GM12864 (cell line): ENCODE data around the gene ZNF384.

Experiments
- DNase-seq: peaks from one replicate; pipeline ENCODE4 v3.0.0-alpha.2; 2011; ENCODE audit warnings: low read depth
- H3K4me3 ChIP-seq: 2 replicates; pipeline ENCODE4 v1.5.1; 2011; ENCODE audit warnings: mild to moderate bottlenecking, low read depth, low read length, control low read depth
- TF ChIP-seq, protein P1 (sequence below): IDR thresholded peaks from 2 replicates; pipeline ENCODE4 v1.5.1; 2011; ENCODE audit warnings: low read depth, mild to moderate bottlenecking, moderate library complexity, low read length, control low read depth, inconsistent platforms; ENCODE audit errors: missing control alignments

ZNF384 gene

DNA sequence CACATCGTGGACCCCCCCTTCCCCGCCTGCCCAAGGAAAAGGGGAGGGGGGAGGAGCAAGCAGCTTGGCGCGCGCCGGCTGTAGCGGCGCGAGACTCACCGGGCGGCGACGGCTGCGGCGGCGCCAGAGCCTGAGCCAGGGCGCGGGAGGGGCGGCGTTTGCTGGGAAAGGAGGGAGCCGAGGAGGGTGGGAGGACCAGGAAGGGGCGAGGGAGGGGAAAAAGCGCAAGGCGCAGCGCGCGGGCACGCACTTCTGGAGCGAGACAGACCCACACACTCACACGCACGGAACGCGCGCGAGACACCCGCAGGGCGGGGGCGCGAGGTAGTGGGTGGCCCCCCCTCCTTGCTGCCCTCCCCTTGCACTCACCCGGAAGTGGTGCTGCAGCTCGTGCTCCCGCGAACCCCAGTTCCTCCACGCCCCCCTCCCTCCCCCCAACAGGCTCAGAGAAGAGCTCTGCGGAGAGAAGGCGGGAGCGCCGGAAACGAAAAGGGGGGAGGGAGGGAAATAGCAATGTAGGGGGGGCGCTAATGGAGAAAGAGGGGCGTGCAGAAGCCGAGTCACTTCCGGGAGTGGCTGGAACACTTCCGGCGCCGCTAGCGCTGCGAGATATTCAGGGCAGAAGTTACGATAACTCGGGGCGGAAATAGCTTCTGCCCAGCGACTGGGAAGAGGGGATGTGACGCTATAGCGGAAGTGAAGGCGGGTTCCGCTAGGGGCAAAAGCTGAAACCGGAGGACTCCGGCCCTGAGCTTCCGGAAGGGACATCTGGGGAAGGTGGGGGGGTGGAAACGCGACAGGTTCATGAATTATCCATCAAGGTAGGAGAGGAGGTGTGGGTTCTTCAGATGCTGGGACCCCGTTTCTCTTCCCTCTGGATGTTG is at the start of gene ZNF384:
Gene ZNF384 (minus strand): TSS at position 377 of the 884 bp plus-strand sequence. CDS start 9,855 bp downstream, outside the sequence.
- TF ChIP-seq, protein P1, sequence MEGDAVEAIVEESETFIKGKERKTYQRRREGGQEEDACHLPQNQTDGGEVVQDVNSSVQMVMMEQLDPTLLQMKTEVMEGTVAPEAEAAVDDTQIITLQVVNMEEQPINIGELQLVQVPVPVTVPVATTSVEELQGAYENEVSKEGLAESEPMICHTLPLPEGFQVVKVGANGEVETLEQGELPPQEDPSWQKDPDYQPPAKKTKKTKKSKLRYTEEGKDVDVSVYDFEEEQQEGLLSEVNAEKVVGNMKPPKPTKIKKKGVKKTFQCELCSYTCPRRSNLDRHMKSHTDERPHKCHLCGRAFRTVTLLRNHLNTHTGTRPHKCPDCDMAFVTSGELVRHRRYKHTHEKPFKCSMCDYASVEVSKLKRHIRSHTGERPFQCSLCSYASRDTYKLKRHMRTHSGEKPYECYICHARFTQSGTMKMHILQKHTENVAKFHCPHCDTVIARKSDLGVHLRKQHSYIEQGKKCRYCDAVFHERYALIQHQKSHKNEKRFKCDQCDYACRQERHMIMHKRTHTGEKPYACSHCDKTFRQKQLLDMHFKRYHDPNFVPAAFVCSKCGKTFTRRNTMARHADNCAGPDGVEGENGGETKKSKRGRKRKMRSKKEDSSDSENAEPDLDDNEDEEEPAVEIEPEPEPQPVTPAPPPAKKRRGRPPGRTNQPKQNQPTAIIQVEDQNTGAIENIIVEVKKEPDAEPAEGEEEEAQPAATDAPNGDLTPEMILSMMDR: no peak
- peak; percentile 99 for DNase-seq
- peak within 1 kb of the TSS; percentile 98 for H3K4me3 ChIP-seq

DNA sequence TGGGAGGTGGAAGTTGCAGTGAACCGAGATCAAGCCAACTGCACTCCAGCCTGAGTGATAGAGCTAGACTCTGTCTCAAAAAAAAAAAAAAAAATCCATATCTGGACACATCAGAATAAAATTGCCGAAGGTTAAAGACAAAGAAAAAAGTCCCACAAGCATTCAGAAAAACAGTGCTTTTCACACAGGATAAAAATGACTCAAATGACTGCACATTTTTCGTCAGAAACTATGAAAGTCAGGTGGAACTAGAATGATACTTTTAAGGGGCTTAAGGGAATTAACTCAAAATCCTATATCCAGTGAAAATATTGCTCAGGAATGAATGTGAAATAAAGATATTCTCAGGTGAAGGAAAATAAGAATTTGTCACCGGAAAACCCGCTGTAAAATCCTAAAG is 47.6 kb upstream of the ZNF384 start:
- no peak overlapping the region for H3K4me3 ChIP-seq
- TF ChIP-seq, protein P1: no peak
- DNase-seq: no peak

DNA sequence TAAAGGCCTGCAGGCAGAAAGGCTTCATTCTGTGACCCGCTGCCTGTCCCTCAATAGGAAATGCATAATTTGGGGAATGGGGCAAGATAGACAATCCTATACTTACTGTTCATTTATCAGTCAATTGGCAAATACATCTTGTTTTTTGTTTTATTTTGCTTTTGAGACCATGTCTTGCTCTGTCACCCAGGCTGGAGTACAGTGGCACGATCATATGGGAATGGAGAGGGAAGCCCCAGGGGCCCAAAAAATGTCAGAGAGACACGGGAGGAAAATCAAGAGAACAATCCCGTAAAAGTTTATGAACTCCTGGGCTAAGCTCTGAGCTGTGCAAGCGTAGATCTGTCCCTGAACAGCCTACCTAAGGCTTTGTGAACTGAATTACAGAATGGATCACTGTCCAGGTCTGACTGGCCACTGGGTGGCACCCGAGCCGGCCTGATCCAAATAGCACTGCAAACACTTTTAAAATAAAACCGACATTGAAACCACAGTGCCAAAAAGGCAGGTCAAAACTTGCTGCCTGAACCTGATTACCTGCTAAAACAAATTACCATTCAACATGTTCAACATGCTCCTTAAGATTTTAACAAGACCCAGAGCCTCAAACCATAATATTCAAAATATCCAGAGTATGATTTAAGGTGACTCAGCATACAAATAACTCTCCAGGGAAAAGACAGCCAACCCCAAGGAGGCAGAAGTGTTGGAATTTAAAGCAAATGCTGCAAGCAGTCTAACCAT is 46.4 kb upstream of the ZNF384 start:
- TF ChIP-seq, protein P1: peak; percentile 62
- no peak overlapping the region for H3K4me3 ChIP-seq
- no peak for DNase-seq

DNA sequence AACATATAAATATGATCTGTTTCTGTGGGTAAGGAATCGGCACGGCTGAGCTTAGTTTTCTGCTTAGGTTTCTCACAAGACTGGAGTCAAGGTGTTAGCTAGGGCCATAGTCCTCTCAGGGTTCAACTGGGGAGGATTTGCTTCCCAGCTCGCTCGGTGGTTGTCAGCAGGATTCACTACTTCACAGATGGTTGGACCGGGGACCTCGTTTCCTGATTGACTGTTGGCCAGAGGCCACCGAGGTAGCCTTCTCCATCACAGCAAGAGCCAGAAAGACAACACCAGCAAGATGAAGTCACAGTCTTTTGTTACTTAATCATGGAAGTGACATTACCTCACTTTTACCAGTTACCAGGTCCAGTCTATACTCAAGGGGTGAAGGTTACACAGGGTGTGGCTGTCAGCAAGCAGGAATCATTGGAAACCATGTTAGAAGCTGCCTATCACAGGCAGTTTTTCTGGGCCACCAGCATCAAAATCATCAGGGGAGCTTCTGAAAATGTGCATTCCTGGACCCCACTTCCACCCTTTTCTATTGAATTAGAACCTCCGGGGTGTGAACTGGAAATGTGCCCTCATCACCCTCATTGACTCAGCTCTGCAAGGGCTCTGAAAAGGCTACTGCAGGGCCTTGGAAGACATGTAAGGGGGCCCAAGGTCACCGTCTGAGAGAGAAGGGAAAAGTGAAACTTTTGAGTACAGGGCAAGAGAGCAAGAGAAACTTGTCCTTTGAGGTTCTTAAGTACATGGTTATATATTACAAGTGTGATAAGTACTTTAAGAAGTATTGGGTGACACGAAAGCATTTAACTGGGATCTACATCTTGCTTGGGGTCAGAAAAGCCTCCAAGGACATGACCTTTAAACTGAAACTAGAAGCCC is 45.6 kb upstream of the ZNF384 start:
- TF ChIP-seq, protein P1: no peak
- no peak for DNase-seq
- H3K4me3 ChIP-seq: no peak overlapping the region

DNA sequence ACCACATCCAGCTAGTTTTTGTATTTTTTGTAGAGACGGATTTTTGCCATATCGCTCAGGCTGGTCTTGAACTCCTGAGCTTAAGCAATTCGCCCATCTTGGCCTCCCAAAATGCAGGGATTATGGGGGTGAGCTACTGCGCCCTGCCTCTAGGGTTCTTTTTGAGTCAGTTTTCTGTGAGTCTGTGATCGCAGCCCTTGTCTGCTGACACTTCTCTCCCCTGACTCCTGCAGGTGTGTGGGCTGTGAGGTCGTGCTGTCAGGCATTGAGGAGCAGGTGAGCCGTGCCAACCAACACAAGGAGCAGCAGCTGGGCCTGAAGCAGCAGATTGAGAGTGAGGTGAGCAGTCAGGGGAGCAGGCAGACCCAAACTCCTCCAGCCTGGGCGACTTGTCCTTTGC is 41.0 kb upstream of the ZNF384 start:
- TF ChIP-seq, protein P1: peak; percentile 36
- no peak overlapping the region for H3K4me3 ChIP-seq
- no peak for DNase-seq

DNA sequence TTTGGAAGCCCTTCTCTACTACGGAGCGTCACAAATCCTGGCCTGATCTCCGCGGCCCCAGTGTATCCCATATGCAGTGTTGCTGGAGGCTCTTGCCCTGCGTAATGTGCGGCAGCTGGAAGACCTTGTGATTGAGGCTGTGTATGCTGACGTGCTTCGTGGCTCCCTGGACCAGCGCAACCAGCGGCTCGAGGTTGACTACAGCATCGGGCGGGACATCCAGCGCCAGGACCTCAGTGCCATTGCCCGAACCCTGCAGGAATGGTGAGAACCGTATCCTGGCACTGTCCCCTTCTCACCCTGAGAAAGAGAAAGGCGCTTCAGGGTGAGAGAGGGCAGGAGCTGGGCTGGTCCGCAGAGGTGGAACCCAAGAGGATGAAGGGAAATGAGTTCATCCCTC is 40.0 kb upstream of the ZNF384 start:
- DNase-seq: no peak
- TF ChIP-seq, protein P1: no peak
- H3K4me3 ChIP-seq: no peak overlapping the region
